DMS53 (cell line): ENCODE data around the gene SPAG8.

ENCODE experiments used
- DNase-seq: peaks from one replicate; lab custom pipeline; 2025; lab: John Stamatoyannopoulos, UW

Gene SPAG8

GRCh38 chr9:35808433-35808832 is 3.6 kb downstream of the SPAG8 start:
- no peak for DNase-seq

- DNase-seq = no peak
These were observed 6.0 kb downstream of the SPAG8 start for GRCh38 chr9:35806101-35806500.

GRCh38 chr9:35801328-35802128 is 10.5 kb downstream of the SPAG8 start:
- no peak for DNase-seq

- DNase-seq = no peak
These were observed 11.5 kb downstream of the SPAG8 start for GRCh38 chr9:35800530-35800929.

- peak; percentile 68 for DNase-seq
These were observed 13.2 kb downstream of the SPAG8 start for GRCh38 chr9:35798658-35799374.

GRCh38 chr9:35797311-35798109 is 14.6 kb downstream of the SPAG8 start:
- no peak for DNase-seq

- no peak for DNase-seq
These were observed 16.4 kb downstream of the SPAG8 start for GRCh38 chr9:35795695-35796094.

- DNase-seq = no peak
These were observed 18.6 kb downstream of the SPAG8 start for GRCh38 chr9:35793461-35793860.

- DNase-seq = no peak
These were observed 19.2 kb downstream of the SPAG8 start for GRCh38 chr9:35792826-35793225.

GRCh38 chr9:35792024-35792813 is 19.8 kb downstream of the SPAG8 start:
- DNase-seq = no peak

GRCh38 chr9:35791297-35791921 is 20.7 kb downstream of the SPAG8 start, which contains the start of gene NPR2:
Gene NPR2 (plus strand): TSS chr9:35791591. CDS start chr9:35792409, 818 bp downstream.
- no peak for DNase-seq

- DNase-seq = peak; percentile 77
These were observed 21.4 kb downstream of the SPAG8 start for GRCh38 chr9:35790385-35791296.

- DNase-seq = no peak
These were observed 22.1 kb downstream of the SPAG8 start for GRCh38 chr9:35790025-35790384.

- DNase-seq = peak; percentile 41
These were observed 22.5 kb downstream of the SPAG8 start for GRCh38 chr9:35789541-35789940.

GRCh38 chr9:35783418-35783817 is 28.6 kb downstream of the SPAG8 start:
- no peak for DNase-seq

GRCh38 chr9:35781066-35781465 is 31.0 kb downstream of the SPAG8 start:
- DNase-seq = no peak

- DNase-seq = no peak
These were observed 33.6 kb downstream of the SPAG8 start for GRCh38 chr9:35778496-35778895.

- DNase-seq = peak; percentile 91
These were observed 36.0 kb downstream of the SPAG8 start for GRCh38 chr9:35776018-35776417.

- peak; percentile 58 for DNase-seq
These were observed 37.0 kb downstream of the SPAG8 start for GRCh38 chr9:35774907-35775635.
